ENCODE data around the gene SDK1.

Gene SDK1

DNA sequence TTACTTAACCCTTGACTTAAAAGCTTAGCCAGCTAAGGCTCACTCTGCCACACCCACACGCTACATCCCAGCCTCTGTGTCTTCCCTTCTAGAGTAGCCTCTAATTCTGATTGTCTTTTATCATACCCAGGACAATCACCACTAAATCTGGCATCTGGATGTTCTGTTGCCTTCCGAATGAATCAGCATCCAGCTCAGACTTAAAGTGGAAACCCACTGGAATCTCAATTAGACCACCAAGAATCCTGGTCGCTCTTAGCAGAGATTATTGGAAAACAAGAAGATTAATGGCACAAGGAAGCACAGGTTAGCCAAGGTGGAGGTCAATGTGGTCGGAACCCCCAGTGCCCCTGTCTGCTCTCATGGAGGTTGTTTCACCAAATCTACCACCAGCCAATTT lies 976.9 kb downstream of the SDK1 start:
- Histone ChIP-seq H2BK12ac (ENCODE audit: low read length) (no peak overlapping the region), H3K27me3 (ENCODE audit: control insufficient read depth in 3 of 3, insufficient read depth in 3 of 3, low read depth in 1 of 3, low read length in 3 of 3) (no peaks in the 10 kb centered on the region), H4K8ac (ENCODE audit: low read depth, low read length) (no peak overlapping the region), H3K4ac (ENCODE audit: low read length) (no peak overlapping the region), H2BK120ac (ENCODE audit: low read depth, low read length) (no peak overlapping the region), H3K36me3 (replicated peaks in 1 of 2; ENCODE audit: control insufficient read depth in 2 of 2, insufficient read depth in 2 of 2, low read length in 2 of 2) (no peaks in the 10 kb centered on the region), H4K91ac (ENCODE audit: low read depth, low read length, poor library complexity) (no peak overlapping the region), H3K79me1 (ENCODE audit: low read depth, low read length) (no peaks in the 10 kb centered on the region), H2AFZ (ENCODE audit: low read length) (no peak overlapping the region), H3K18ac (ENCODE audit: low read length) (no peak overlapping the region), H2BK5ac (ENCODE audit: low read length) (no peak overlapping the region), H3K4me1 (ENCODE audit: control insufficient read depth in 2 of 2, insufficient read depth in 1 of 2, low read depth in 1 of 2, low read length in 2 of 2) (no peaks in the 10 kb centered on the region), H3K9me3 (replicated peaks in 1 of 2; ENCODE audit: control insufficient read depth in 2 of 2, insufficient read depth in 1 of 2, low read depth in 1 of 2, low read length in 2 of 2) (peaks cover 0 to 2% of the 10 kb centered on the region in 2 donors), H2BK15ac (ENCODE audit: low read length) (no peak overlapping the region), H3K4me2 (ENCODE audit: insufficient read depth, low read length, poor library complexity, severe bottlenecking) (no peak overlapping the region), H3K27ac (replicated peaks; ENCODE audit: low read length) (no peak overlapping the region), H3K14ac (ENCODE audit: low read length) (no peak overlapping the region), H2AK5ac (ENCODE audit: low read depth, low read length) (no peak overlapping the region), H3K23ac (ENCODE audit: low read depth, low read length, poor library complexity) (no peak overlapping the region), H3K4me3 (ENCODE audit: low read length in 2 of 2) (no peak overlapping the region), H3K9ac (ENCODE audit: low read depth, low read length, poor library complexity) (no peak overlapping the region)
- WGBS, 2 donors (ENCODE audit: extremely low coverage in 2 of 2, insufficient read length in 2 of 2, insufficient replicate concordance in 1 of 2), result no CpG with 5 or more reads among the region's 4 CpGs
- no peak for DNase-seq (ENCODE audit: low spot score)

DNA sequence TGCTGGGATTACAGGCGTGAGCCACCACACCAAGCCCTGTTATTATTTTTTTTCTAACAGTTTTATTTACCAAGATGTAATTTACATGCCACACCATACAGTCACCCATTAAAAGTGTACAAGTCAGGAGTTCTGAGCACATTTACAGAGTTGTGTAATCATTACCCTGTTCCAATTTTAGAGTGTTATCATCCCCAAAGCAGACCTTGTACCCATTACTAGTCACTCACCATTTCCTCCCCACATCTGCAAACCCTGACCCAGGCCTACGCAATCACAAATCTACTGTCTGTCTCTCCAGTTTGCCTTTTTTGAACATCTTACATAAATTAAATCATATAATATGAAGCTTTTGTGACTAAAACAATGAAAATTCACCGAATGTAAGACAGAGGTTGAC lies 978.2 kb downstream of the SDK1 start:
- Histone ChIP-seq H3K4me3 (ENCODE audit: low read length in 2 of 2) (no peak overlapping the region), H4K91ac (ENCODE audit: low read depth, low read length, poor library complexity) (no peak overlapping the region), H3K14ac (ENCODE audit: low read length) (no peak overlapping the region), H3K9ac (ENCODE audit: low read depth, low read length, poor library complexity) (no peak overlapping the region), H2BK120ac (ENCODE audit: low read depth, low read length) (no peak overlapping the region), H2BK5ac (ENCODE audit: low read length) (no peak overlapping the region), H3K27ac (replicated peaks; ENCODE audit: low read length) (no peak overlapping the region), H4K8ac (ENCODE audit: low read depth, low read length) (no peak overlapping the region), H2AK5ac (ENCODE audit: low read depth, low read length) (no peak overlapping the region), H3K18ac (ENCODE audit: low read length) (no peak overlapping the region), H3K23ac (ENCODE audit: low read depth, low read length, poor library complexity) (no peak overlapping the region), H3K4me2 (ENCODE audit: insufficient read depth, low read length, poor library complexity, severe bottlenecking) (no peak overlapping the region), H3K27me3 (ENCODE audit: control insufficient read depth in 3 of 3, insufficient read depth in 3 of 3, low read depth in 1 of 3, low read length in 3 of 3) (no peaks in the 10 kb centered on the region), H3K9me3 (replicated peaks in 1 of 2; ENCODE audit: control insufficient read depth in 2 of 2, insufficient read depth in 1 of 2, low read depth in 1 of 2, low read length in 2 of 2) (peaks cover 0 to 3% of the 10 kb centered on the region in 2 donors), H3K36me3 (replicated peaks in 1 of 2; ENCODE audit: control insufficient read depth in 2 of 2, insufficient read depth in 2 of 2, low read length in 2 of 2) (no peaks in the 10 kb centered on the region), H3K79me1 (ENCODE audit: low read depth, low read length) (no peaks in the 10 kb centered on the region), H2AFZ (ENCODE audit: low read length) (no peak overlapping the region), H2BK15ac (ENCODE audit: low read length) (no peak overlapping the region), H3K4ac (ENCODE audit: low read length) (no peak overlapping the region), H3K4me1 (ENCODE audit: control insufficient read depth in 2 of 2, insufficient read depth in 1 of 2, low read depth in 1 of 2, low read length in 2 of 2) (no peaks in the 10 kb centered on the region), H2BK12ac (ENCODE audit: low read length) (no peak overlapping the region)
- no CpG with 5 or more reads among the region's 3 CpGs for WGBS, 2 donors (ENCODE audit: extremely low coverage in 2 of 2, insufficient read length in 2 of 2, insufficient replicate concordance in 1 of 2)
- DNase-seq (ENCODE audit: low spot score), result no peak

- no CpG with 5 or more reads among the region's 9 CpGs for WGBS, 2 donors (ENCODE audit: extremely low coverage in 2 of 2, insufficient read length in 2 of 2, insufficient replicate concordance in 1 of 2)
- no peak overlapping the region for H2AK5ac ChIP-seq (ENCODE audit: low read depth, low read length)
- H3K4me2 ChIP-seq (ENCODE audit: insufficient read depth, low read length, poor library complexity, severe bottlenecking), result no peak overlapping the region
- no peaks in the 10 kb centered on the region for H3K4me1 ChIP-seq (ENCODE audit: control insufficient read depth in 2 of 2, insufficient read depth in 1 of 2, low read depth in 1 of 2, low read length in 2 of 2)
- H3K79me1 ChIP-seq (ENCODE audit: low read depth, low read length), result no peaks in the 10 kb centered on the region
- no peak overlapping the region for H3K9ac ChIP-seq (ENCODE audit: low read depth, low read length, poor library complexity)
- no peak overlapping the region for H4K91ac ChIP-seq (ENCODE audit: low read depth, low read length, poor library complexity)
- H3K4me3 ChIP-seq (ENCODE audit: low read length in 2 of 2), result no peak overlapping the region
- peaks cover 0 to 2% of the 10 kb centered on the region in 2 donors for H3K9me3 ChIP-seq (replicated peaks in 1 of 2; ENCODE audit: control insufficient read depth in 2 of 2, insufficient read depth in 1 of 2, low read depth in 1 of 2, low read length in 2 of 2)
- no peak overlapping the region for H3K14ac ChIP-seq (ENCODE audit: low read length)
- no peak overlapping the region for H3K18ac ChIP-seq (ENCODE audit: low read length)
- H3K27me3 ChIP-seq (ENCODE audit: control insufficient read depth in 3 of 3, insufficient read depth in 3 of 3, low read depth in 1 of 3, low read length in 3 of 3), result no peaks in the 10 kb centered on the region
- no peaks in the 10 kb centered on the region for H3K36me3 ChIP-seq (replicated peaks in 1 of 2; ENCODE audit: control insufficient read depth in 2 of 2, insufficient read depth in 2 of 2, low read length in 2 of 2)
- no peak overlapping the region for H3K23ac ChIP-seq (ENCODE audit: low read depth, low read length, poor library complexity)
- no peak overlapping the region for H4K8ac ChIP-seq (ENCODE audit: low read depth, low read length)
- no peak overlapping the region for H2AFZ ChIP-seq (ENCODE audit: low read length)
- no peak overlapping the region for H2BK15ac ChIP-seq (ENCODE audit: low read length)
- no peak overlapping the region for H2BK12ac ChIP-seq (ENCODE audit: low read length)
- H2BK120ac ChIP-seq (ENCODE audit: low read depth, low read length), result no peak overlapping the region
- H3K4ac ChIP-seq (ENCODE audit: low read length), result no peak overlapping the region
- H3K27ac ChIP-seq (replicated peaks; ENCODE audit: low read length), result no peak overlapping the region
- no peak overlapping the region for H2BK5ac ChIP-seq (ENCODE audit: low read length)
- no peak for DNase-seq (ENCODE audit: low spot score)
These were observed 980.4 kb downstream of the SDK1 start for GRCh38 chr7:4281231-4281993.

GRCh38 chr7:4282434-4283223 lies 981.6 kb downstream of the SDK1 start:
- Histone ChIP-seq H2BK12ac (ENCODE audit: low read length) (no peak overlapping the region), H3K9ac (ENCODE audit: low read depth, low read length, poor library complexity) (no peak overlapping the region), H3K23ac (ENCODE audit: low read depth, low read length, poor library complexity) (no peak overlapping the region), H3K4me2 (ENCODE audit: insufficient read depth, low read length, poor library complexity, severe bottlenecking) (no peak overlapping the region), H3K27ac (replicated peaks; ENCODE audit: low read length) (no peak overlapping the region), H3K9me3 (replicated peaks in 1 of 2; ENCODE audit: control insufficient read depth in 2 of 2, insufficient read depth in 1 of 2, low read depth in 1 of 2, low read length in 2 of 2) (peaks cover 0 to 3% of the 10 kb centered on the region in 2 donors), H2BK5ac (ENCODE audit: low read length) (no peak overlapping the region), H2AFZ (ENCODE audit: low read length) (no peak overlapping the region), H3K18ac (ENCODE audit: low read length) (peak overlapping the region; percentile 13), H3K4me3 (ENCODE audit: low read length in 2 of 2) (no peak overlapping the region), H2AK5ac (ENCODE audit: low read depth, low read length) (no peak overlapping the region), H3K4ac (ENCODE audit: low read length) (no peak overlapping the region), H4K8ac (ENCODE audit: low read depth, low read length) (no peak overlapping the region), H2BK15ac (ENCODE audit: low read length) (no peak overlapping the region), H3K79me1 (ENCODE audit: low read depth, low read length) (no peaks in the 10 kb centered on the region), H3K27me3 (ENCODE audit: control insufficient read depth in 3 of 3, insufficient read depth in 3 of 3, low read depth in 1 of 3, low read length in 3 of 3) (no peaks in the 10 kb centered on the region), H3K14ac (ENCODE audit: low read length) (no peak overlapping the region), H2BK120ac (ENCODE audit: low read depth, low read length) (no peak overlapping the region), H4K91ac (ENCODE audit: low read depth, low read length, poor library complexity) (no peak overlapping the region), H3K36me3 (replicated peaks in 1 of 2; ENCODE audit: control insufficient read depth in 2 of 2, insufficient read depth in 2 of 2, low read length in 2 of 2) (no peaks in the 10 kb centered on the region), H3K4me1 (ENCODE audit: control insufficient read depth in 2 of 2, insufficient read depth in 1 of 2, low read depth in 1 of 2, low read length in 2 of 2) (no peaks in the 10 kb centered on the region)
- DNase-seq (ENCODE audit: low spot score), result no peak
- WGBS, 2 donors (ENCODE audit: extremely low coverage in 2 of 2, insufficient read length in 2 of 2, insufficient replicate concordance in 1 of 2), result no CpG with 5 or more reads among the region's 14 CpGs
